ENCODE data around the gene ARHGAP10. TPM values are rescaled to one million over a fixed set of nuclear protein-coding genes. Genes with fewer than 3 reads are reported as not detected.

Gene ARHGAP10
- total RNA-seq, 1 experiment from 2014 or later, result 5.0 TPM

- no peak for DNase-seq (ENCODE audit: low read depth, low spot score)
- in situ Hi-C loops (cut with HindIII; ENCODE audit: low pct_unique_long_range_greater_than_20kb, low sequenced_read_pairs), result no loop called here
Measured at GRCh38 chr4:148116264-148116663, 384.4 kb downstream of the ARHGAP10 start.

DNA sequence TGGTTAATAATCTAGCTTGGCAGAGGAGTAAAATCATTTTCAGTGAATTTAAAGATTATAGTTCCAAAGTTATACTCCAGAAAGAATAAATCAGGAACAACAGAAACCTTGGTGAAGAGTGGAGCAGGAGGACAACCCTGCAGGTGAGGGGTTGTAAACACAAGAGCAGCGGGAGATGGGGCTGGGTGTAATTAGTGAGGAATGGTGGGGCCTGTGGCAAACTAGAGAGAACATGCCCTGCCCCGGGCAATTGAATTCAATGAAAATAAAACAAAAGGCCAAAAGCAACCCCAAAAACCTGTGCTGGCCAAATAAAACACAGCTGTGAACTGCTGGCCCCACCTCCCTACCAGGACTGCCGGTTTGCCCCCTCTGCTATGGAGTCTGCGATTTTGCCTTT, 385.1 kb downstream of the ARHGAP10 start:
- in situ Hi-C loops (cut with HindIII; ENCODE audit: low pct_unique_long_range_greater_than_20kb, low sequenced_read_pairs), result no loop called here

DNA sequence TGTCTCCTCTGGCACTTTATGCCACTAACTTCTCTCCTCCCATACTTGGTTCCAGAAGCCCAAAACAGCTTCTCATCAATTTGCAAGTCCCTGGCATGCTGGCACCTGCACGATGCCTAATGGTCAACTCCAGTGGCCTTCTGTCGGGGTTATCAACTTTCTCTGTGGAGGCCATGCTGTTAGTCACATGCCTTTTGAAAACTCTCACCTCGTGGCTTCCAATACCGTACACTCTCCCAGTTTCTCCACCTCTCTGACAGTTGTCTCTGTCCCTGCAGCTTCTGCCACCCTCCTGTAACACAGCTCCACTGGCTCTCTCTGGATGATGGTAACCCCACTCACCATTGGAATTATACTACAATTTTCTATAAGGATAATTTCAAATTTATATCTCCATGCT, 386.3 kb downstream of the ARHGAP10 start:
- DNase-seq (ENCODE audit: low read depth, low spot score), result no peak

More for the DNA sequence above, 385.1 kb downstream of the ARHGAP10 start:
- DNase-seq (ENCODE audit: low read depth, low spot score), result no peak

DNA sequence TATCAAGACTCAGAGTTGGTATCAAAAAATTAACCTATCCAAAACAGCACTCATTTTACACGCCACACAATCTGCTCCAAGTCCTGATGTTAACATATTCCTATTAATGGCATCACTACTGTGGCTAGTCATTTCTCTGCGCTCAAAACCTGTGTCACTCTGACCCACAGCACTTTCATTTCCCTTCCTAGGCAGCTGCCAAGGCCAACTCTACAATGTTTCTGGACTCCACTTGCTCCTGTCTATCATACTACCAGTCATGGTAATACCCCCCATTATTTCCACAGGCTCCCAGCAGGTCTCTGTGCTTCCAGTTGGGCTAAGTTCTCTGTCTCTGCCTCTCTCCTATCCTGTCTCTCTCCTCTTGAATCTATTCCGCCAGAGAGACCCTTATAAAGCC, 386.7 kb downstream of the ARHGAP10 start:
- in situ Hi-C loops (cut with HindIII; ENCODE audit: low pct_unique_long_range_greater_than_20kb, low sequenced_read_pairs), result no loop called here
- DNase-seq (ENCODE audit: low read depth, low spot score), result no peak

More for the DNA sequence above, 386.3 kb downstream of the ARHGAP10 start:
- in situ Hi-C loops (cut with HindIII; ENCODE audit: low pct_unique_long_range_greater_than_20kb, low sequenced_read_pairs), result no loop called here

- in situ Hi-C loops (cut with HindIII; ENCODE audit: low pct_unique_long_range_greater_than_20kb, low sequenced_read_pairs), result no loop called here
- no peak for DNase-seq (ENCODE audit: low read depth, low spot score)
Measured at GRCh38 chr4:148120216-148120615, 388.3 kb downstream of the ARHGAP10 start.

Small RNAs within 50 kb of the gene (small RNA-seq; reads per million reads assigned to genes)
- 0 reads per million in 2 experiments for gene MIR4799
- 0 reads per million in 2 experiments for gene RN7SL254P
- 0 reads per million in 2 experiments for gene RNA5SP165

Other genes starting within 250 kb of the ARHGAP10 start
- gene TMEM184C, start 114.7 kb upstream of the ARHGAP10 start, total RNA-seq (2014; rRNA removed; shearing (Covaris generic)), result 26.3 and 31.0 TPM in 2 replicates
- 8.2 and 8.9 TPM in 2 replicates for gene PRMT9, start 47.9 kb upstream of the ARHGAP10 start, total RNA-seq (2014; rRNA removed; shearing (Covaris generic))